Hindlimb muscle (tissue), 1 donor: ENCODE results near the gene AUNIP. TPM values are rescaled to one million over a fixed set of nuclear protein-coding genes. Genes with fewer than 3 reads are reported as not detected.
A peak's percentile ranks its signal among the peaks of the same experiment; 100 is the strongest.

Source experiments
- DNase-seq: peaks from one replicate; pipeline ENCODE4 v3.0.0-alpha.2; 2013
- polyA plus RNA-seq: library from polyadenylated mRNA; unstranded; fragments of 120-200 nt; gene quantifications from one replicate; pipeline ENCODE4 v1.2.1, GENCODE V29; 2013; ENCODE audit not compliant: insufficient read length

AUNIP gene
- polyA plus RNA-seq, 1 donor, result 0.92 TPM

GRCh38 chr1:25807480-25808390 lies 51.5 kb downstream of the AUNIP start:
- DNase-seq, result no peak

DNA sequence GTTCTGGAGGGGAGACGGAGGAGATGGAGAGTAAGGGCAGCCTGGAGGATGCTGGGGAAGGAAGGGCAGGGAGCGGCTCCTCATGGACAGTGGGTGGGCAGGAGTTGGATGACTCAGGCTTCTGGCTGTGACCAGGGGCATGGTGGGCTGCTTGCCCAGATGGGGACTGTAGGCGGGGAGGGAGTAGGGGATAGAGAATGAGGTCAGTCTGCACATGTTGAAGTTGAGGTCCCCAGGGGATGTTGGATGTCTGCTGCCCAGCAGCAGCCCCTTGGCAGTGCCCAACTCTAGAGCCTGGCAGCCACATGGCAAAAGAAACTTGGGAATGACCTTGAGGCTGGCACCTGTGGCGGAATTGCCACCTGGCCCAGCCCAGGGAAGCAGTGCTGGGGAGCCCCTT lies 52.8 kb downstream of the AUNIP start:
- DNase-seq, result no peak

- no peak for DNase-seq
These were observed 53.4 kb downstream of the AUNIP start for GRCh38 chr1:25805863-25806225.

DNA sequence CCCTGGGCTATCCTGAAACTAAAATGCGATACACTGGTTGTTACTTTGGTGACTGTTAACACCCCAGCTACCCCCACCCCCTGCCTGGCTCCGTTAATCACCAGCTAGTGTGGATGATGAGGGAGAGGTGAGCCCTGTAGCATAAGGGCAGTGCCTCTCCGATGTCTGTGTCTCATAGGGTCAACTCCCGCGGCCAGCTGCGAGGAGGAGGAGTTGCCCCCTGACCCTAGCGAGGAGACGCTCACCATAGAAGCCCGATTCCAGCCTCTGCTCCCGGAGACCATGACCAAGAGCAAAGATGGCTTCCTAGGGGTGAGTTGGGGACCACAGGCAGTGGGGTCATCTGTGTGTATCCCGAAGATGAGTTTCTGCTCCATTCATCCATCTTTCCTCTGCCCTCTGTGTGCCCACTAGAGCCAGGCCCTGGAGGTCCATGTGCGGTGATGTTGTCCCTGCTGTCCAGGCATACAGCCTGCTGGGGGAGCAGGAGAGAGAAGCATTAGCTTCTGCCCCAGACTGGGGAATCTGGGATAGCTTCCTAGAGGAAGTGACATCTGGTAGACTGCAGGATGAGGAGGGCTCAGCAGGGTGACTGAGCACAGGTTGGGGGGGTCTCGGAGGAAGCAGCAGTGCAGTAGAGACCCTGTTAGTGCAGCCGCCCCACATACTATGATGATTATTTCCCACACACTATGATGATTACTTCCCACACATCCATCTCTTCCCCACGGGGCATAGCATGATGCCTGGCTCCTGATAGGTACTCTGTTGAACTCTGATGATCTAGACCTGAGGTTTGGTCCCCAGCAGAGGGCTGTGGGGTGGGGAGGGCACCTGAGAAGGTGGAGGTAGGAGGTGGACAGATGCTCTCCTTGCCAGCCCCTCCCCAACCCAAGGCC lies 54.0 kb downstream of the AUNIP start:
- DNase-seq, result no peak

DNA sequence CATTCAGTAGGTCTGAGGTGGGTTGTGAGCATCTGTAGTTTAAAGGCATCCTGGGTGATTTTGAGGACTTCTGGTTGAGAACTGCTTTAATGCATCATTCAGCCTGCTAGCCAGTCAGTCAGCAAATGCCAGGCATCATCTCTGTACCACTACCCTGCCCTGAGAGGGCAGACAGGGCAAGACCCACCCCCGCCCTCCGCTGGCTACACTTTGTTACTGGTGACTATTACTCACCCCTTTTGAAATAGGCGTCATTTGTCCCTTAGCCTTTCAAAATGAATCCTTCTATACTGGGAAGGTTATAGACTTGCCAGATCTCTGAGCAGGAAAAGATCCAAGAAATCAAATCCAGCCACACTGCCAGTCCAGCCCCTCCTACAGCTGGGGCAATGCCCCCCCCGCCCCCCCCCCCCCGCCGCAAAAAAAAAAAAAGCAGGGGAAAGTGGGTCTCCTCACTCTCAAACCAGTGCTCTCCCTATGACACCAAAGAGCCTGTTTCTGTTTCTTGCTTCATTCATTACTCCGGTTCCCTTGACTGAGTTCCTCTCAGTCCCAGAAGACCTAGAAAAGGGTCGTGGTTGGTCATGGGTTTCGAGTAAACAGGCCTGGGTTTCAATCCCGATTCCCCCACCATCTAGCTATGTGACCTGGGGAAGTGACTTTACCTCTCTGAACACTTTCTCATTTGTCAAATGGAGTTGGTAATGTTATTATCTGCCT lies 54.9 kb downstream of the AUNIP start:
- no peak for DNase-seq

GRCh38 chr1:25803368-25803767 lies 55.9 kb downstream of the AUNIP start:
- DNase-seq, result no peak

DNA sequence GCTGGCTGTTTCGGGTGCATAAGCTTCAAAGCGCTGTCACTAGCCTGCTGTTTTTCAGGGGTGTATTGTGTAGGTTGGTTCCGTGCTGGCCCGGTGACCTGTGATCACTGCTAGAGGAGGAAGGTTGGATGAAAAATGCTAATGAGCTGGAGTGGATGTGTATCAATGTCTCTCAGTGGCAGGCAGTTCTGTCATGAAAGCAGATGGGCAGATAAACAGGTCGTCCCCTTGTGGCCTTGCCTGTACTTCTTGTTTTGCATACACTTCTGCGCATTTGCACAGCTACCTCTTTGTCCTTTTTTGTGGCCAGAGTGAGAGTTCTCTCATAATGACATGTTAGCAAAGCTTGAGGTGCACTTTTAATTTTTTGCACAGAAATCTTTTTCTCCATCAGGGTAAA lies 56.3 kb downstream of the AUNIP start:
- no peak for DNase-seq

GRCh38 chr1:25800703-25801377 lies 58.4 kb downstream of the AUNIP start:
- DNase-seq, result no peak

- peak; percentile 66 for DNase-seq
These were observed 59.1 kb downstream of the AUNIP start, which contains the start of gene SELENON for GRCh38 chr1:25799935-25800702. TSS of gene SELENON (plus strand) at chr1:25800193. CDS start at chr1:25800231, 38 bp downstream.

DNA sequence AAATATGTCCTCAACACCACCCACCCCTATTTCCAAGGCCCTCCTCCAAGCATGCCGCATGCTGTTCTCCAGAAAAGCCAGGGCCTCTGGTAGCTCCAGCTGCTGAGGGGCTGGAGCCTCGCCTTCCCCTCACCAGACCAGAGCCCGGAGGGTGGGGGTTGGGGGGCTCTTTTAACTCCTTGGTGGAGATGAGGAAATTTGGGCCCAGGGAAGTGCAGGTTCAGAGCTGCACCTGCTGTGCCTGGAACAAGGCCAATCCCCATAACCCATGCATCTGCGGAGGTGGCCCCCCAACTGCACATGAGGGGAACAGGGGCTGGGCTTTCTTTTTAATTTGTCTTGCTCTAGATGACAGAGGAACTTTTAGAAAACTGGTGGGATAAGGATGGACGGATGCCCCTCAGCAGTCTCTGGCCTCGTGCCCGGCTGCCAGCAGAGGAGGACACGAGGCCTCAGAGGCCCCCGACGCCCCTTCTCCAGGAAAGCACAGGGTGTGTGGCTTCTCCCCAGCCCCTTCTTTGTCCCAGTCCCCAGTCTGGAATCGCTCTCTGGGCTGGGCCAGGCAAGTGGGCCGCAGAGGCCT lies 59.8 kb downstream of the AUNIP start:
- no peak for DNase-seq

DNA sequence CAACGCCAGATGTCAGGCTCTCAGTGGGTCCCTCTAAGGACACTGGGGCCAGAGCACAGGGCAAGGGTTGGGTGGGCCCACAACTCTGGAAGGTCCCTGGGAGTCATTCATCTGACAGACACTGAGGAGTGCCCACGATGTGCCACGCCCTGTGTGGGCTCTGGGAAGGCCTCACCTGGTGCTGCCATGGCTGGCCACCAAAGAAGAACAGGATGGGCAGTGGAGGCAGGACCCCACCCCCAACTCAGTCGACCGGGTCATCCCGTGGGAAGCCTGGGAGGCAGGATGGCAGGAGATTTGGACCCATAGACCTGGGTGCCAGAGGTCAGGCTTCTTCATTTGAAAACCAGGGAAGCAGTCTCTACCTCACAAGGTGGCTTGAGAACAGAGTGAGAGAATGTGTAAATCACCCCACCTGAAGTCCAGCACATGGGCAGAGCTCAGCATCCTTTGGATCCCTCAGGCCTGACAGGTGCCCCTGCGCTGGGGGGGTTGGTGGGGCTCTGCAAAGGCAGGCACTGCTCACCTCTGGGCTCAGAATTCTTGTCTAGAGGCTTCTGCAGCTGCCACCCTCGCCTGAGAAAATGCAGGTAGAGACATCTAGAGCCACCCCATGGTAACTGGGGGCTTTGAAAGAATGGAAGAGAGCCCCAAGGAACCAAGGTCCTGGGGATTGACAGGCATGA lies 60.4 kb downstream of the AUNIP start:
- DNase-seq, result no peak

DNA sequence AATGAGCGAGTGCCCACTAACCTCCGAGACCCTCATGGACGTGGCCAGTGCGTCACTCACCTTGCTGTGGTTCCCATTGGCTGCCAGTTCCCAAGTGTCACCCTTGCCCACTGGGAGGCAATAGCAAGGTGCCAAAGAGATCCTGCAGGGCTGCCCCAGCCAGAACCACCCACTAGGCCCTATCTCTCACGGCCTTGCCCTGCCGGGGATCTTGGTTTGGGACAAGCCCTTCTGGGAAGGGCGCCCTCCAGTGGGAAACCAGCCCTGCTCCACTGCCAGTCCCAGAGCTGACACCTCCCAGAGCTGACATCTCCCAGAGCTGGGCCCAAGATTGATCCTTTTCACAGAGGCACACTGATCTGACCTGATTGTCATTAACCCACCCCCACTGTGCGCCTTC lies 61.3 kb downstream of the AUNIP start:
- DNase-seq, result no peak

DNA sequence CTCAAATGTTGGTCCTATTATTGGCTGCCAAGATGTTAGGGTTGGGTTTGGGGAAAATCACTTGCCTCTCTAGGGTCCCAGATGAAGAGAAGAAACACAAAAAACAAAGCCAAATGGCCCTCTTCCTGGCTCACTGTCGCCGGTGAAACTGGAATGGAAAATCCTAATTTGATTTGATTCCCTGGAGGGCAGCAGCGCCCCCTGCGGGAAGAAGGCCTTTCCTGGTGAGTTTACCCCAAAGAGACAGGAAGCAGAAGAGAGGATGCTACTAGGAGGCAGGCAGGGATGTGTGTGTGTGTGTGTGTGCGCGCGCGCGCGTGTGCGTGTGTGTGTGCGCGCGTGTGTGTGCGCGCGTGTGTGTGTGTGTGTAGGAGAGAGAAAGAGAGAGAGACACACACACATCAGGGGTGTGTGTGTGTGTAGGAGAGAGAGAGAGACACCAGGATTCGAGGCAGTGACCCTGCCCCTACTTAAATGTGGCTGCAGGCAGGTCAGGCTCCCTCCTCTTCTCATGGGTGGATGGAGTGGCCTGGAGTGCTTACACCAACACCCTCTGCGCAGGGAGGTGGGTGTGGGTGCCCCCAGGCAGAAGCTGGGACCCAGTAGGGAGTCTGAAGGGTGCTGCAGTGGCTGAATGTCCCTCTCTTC lies 62.3 kb downstream of the AUNIP start:
- DNase-seq, result peak; percentile 68

GRCh38 chr1:25795946-25796810 lies 63.1 kb downstream of the AUNIP start:
- no peak for DNase-seq

GRCh38 chr1:25795211-25795610 lies 64.0 kb downstream of the AUNIP start:
- no peak for DNase-seq

GRCh38 chr1:25794325-25794724 lies 64.9 kb downstream of the AUNIP start:
- no peak for DNase-seq

DNA sequence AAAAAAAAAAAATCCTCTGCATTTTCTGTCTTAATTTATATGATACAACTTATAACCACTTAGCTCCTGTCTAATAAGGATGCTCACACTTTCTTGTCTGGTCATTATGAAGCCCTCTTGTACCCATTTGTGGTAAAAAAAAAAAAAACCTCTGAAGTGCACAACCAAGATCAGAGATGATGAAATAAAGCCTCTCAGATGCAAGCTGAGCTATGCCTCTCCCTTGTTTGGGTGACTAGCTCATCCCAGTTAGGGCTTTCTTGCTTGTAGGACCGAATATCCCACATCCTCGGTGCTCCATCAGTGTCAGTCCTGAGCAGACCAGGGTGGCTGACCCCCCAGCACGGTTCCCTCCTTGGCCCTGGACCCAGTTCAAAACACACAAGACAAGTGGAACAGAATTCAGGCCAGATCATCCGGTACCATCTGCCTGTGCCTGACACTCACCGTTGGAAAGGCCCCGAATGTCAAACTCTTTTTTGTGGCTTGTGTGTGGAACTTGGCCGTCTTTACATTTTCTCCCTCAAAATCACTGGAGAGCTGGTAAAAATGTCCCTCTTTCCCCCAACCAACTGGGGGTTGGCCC lies 65.6 kb downstream of the AUNIP start:
- DNase-seq, result no peak

DNA sequence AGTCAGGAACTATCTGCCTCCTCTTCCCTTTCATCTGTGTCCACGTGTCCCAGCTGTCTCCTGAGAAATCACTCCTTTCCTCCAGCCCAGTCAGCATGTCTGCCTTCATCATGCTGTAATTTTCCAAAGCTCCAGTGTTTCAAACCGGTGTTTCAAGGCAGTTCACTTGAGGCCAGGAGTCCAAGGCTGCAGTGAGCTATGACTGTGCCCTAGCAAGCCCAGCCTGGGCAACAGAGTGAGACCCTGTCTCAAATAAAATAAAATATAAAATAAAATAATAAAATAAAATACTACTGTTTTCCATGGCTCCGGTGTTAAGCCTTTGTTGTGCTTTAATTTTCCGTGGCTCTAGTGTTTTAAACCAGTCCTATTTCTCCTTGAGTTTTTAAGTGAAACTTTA lies 67.1 kb downstream of the AUNIP start:
- no peak for DNase-seq
